Kidney epithelial cell (primary cell): Measurements from ENCODE around the gene DUS3L. TPM values are rescaled to one million over a fixed set of nuclear protein-coding genes. Genes with fewer than 3 reads are reported as not detected.
"Not testable (repeated sequence)": the region's sequence is repeated elsewhere in the genome, so short reads cannot be mapped to it uniquely, and the experiment has no call there.

Source experiments
- DNase-seq: peaks from one replicate; pipeline ENCODE4 v3.0.0-alpha.2; 2010; ENCODE audit warnings: low read depth
- H3K27me3 ChIP-seq: 2 replicates; pipeline ENCODE4 v1.6.0; 2011; ENCODE audit warnings: low read length; ENCODE audit not compliant: control insufficient read depth, insufficient read depth
- H3K36me3 ChIP-seq: 2 replicates; pipeline ENCODE4 v1.5.1; 2011; ENCODE audit warnings: low read length; ENCODE audit not compliant: control insufficient read depth, insufficient read depth
- H3K4me3 ChIP-seq: 2 replicates; pipeline ENCODE4 v1.5.1; 2011; ENCODE audit warnings: low read depth, mild to moderate bottlenecking, control low read depth, low read length
- CTCF ChIP-seq: IDR thresholded peaks from 2 replicates; pipeline ENCODE4 v1.5.1; 2011; ENCODE audit warnings: mild to moderate bottlenecking, moderate library complexity, low read length, control low read depth, inconsistent platforms; ENCODE audit not compliant: insufficient read depth, poor library complexity, severe bottlenecking
- total RNA-seq: library from RNA; depleted of rRNA; stranded (reverse); fragments of >200 nt; gene quantifications from 2 replicates; pipeline ENCODE4 v1.2.3, GENCODE V29; 2015

The DUS3L gene
- total RNA-seq, 1 donor from 2014 or later, result 43.4 TPM

- H3K36me3 ChIP-seq, result peaks cover 3% of the 10 kb centered on the region
- H3K4me3 ChIP-seq, result no peak overlapping the region
- no peaks in the 10 kb centered on the region for H3K27me3 ChIP-seq
- TF ChIP-seq CTCF, result no peak
- no peak for DNase-seq
Observed at GRCh38 chr19:5782945-5783919, 7.7 kb downstream of the DUS3L start.

- no peak for TF ChIP-seq CTCF
Observed at GRCh38 chr19:5782322-5782721, 8.6 kb downstream of the DUS3L start.

GRCh38 chr19:5780916-5781315 lies 10.0 kb downstream of the DUS3L start:
- DNase-seq, H3K36me3 ChIP-seq, H3K4me3 ChIP-seq, H3K27me3 ChIP-seq: not testable (repeated sequence)

More at GRCh38 chr19:5782322-5782721, 8.6 kb downstream of the DUS3L start:
- no peak for DNase-seq
- no peaks in the 10 kb centered on the region for H3K27me3 ChIP-seq
- H3K4me3 ChIP-seq, result no peak overlapping the region
- peaks cover 2% of the 10 kb centered on the region for H3K36me3 ChIP-seq

GRCh38 chr19:5778402-5778801 lies 12.6 kb downstream of the DUS3L start:
- no peak for DNase-seq
- H3K27me3 ChIP-seq, result peaks cover 8% of the 10 kb centered on the region
- TF ChIP-seq CTCF, result no peak
- no peaks in the 10 kb centered on the region for H3K36me3 ChIP-seq
- no peak overlapping the region for H3K4me3 ChIP-seq

- Histone ChIP-seq H3K27me3 (peaks cover 8% of the 10 kb centered on the region), H3K36me3 (no peaks in the 10 kb centered on the region), H3K4me3 (no peak overlapping the region)
- no peak for DNase-seq
- TF ChIP-seq CTCF, result no peak
Observed at GRCh38 chr19:5775668-5776309, 15.2 kb downstream of the DUS3L start.

- no peak for DNase-seq
- H3K27me3 ChIP-seq, result peaks cover 8% of the 10 kb centered on the region
- no peak for TF ChIP-seq CTCF
- no peak overlapping the region for H3K4me3 ChIP-seq
- H3K36me3 ChIP-seq, result no peaks in the 10 kb centered on the region
Observed at GRCh38 chr19:5774921-5775320, 16.0 kb downstream of the DUS3L start.
